Activated CD8-positive, alpha-beta memory T cell treated with anti-CD3 and anti-CD28 coated beads, Interleukin-2, amount 50 U/mL, for 1 hour (primary cell): ENCODE data around the gene EYA2.

ENCODE experiments used
- DNase-seq: peaks from one replicate; pipeline ENCODE4 v3.0.0-alpha.2; 2020; ENCODE audit errors: extremely low read depth

EYA2 gene

DNA sequence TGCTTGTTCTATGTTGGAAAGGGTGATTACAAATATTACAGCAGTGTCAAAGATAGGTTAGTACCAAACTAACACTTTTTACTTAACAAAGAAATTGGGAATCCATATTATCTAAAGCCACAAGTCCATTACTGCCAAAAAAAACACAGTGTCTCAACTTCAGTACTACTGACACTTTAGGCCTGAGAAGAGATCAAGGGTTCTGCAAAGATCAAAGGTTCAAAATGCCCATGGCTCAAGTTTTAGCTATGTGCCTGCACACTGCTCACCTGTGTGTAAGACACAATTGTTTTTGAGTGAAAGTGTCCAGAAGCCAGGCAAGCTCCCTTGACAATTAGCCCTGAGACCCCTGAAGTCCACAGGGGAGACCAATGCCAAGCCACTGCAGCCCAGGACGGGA, 329.3 kb downstream of the EYA2 start:
- no peak for DNase-seq

DNA sequence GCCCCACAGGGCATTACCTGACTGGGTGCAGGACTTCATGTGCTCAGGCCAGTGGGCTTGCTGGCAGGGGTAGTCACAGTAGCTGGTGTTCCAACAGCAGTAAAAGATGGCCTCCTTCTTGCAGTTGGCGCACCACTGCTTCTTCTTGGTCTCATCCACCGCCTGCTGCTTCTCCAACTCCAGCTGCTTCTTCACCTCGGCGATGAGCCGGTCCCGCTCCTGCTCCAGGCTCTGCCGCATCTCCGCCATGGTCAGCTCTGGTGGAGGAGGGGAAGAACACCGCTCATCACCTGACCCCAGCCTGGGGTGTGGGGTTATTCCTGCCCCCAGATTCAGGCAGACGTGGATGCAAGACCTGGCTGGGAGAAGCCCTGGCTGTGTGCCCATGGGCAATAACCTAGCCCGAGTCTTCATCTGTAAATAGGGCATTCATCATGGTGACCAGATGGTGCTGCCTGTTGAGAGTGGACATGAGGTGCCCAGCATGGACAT, 329.7 kb downstream of the EYA2 start:
- DNase-seq: no peak

GRCh38 chr20:47224857-47225256, 330.2 kb downstream of the EYA2 start:
- no peak for DNase-seq

DNA sequence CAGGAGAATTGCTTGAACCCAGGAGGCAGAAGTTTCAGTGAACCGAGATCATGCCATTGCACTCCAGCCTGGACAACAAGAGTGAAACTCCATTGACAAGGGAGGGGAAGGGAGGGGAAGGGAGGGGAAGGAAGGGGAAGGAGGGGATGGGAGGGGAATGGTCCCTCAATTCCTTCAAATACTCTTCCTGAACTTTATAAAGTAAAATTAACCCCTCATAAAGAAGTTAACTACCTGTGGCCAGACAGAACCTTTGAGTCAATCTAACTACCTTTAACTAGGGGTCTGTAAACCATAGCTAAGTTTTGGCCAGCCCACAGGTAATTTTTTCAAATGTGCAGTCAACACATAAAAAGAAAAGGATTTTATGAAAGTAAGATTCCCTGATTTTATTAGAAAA, 330.8 kb downstream of the EYA2 start:
- no peak for DNase-seq

DNA sequence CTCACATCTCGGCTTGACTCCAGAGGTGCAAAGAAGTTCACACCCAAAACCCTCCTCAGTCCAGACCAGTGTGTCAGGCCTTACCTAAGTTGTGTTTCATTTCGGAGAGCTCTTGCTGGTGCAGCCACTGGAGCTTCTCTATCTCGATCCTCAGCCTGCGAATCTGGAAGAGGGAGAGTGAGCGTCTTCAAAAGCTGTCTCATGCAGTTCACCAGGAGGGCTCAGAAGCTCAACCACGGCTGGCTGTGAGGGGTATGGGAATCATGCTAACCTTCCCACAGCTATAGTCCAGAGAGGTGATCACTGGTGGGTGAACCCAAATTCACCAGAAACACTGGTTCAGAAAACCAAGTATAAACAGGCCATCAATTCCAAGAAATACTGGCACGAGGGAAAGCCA, 332.5 kb downstream of the EYA2 start:
- no peak for DNase-seq

DNA sequence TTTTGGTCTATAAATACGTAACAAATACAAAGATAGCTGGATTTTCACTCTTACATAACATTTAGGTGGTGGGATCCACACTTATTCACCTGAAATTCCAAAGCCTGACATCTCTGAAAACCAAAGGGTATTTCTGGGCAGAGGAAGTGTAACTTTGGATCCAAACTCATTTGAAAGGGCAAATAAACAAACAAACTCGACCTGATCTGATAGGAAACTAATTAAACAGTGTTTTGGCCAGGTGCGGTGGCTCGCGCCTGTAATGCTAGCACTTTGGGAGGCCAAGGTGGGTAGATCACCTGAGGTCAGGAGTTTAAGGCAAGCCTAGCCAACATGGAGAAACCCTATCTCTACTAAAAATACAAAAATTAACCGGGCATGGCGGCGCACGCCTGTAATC, 332.9 kb downstream of the EYA2 start:
- no peak for DNase-seq

GRCh38 chr20:47228654-47229053, 334.0 kb downstream of the EYA2 start:
- no peak for DNase-seq

GRCh38 chr20:47230811-47231256, 336.2 kb downstream of the EYA2 start:
- no peak for DNase-seq

DNA sequence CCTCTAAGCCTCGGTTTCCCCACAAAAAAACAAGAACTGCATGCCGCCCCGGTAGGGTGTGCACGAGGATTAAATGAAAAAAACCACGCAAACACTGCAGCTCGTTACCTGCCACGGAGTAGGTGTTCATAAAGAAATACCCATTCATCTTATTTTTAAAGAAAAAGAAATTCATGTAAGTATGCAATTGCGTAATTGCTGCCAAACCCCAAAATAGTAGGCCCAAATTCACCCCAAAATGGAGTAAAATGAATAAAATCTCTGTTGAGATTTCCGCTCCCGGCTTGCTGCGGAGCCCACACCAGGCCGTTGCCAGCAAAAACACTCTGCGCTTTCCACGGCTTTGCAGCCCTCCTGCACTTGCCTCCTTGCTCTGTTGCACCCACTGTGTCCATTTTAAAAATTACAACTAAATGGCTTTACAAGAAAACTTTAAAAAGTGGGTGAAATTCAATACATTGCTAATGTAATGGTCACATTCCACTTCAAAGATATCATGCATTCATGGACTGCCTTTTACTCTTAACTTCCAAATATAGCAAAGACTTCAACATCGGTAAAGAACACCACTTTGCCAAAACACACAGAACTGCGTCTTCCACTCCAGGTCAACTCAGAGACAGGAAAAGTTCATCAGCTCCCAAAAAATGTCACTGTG, 336.9 kb downstream of the EYA2 start:
- no peak for DNase-seq

DNA sequence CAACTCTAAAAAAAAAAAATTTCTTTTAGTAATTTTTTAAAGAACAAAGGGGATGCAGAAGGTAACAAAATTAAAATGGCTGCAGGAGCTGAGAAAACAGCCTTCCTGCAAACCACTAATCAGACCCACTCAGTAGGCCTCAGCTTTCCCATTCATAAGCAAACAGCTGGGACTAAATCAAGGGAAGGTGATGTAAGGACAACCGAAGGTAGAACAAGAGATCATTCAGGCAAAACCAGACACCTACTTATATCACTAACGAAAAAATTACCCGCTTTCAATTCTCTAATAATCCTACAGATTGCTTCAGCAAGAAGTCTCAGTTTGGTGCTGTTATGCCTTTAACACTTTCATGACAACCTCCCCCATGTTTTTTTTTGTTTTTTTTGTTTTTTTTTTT, 337.9 kb downstream of the EYA2 start:
- DNase-seq: no peak

DNA sequence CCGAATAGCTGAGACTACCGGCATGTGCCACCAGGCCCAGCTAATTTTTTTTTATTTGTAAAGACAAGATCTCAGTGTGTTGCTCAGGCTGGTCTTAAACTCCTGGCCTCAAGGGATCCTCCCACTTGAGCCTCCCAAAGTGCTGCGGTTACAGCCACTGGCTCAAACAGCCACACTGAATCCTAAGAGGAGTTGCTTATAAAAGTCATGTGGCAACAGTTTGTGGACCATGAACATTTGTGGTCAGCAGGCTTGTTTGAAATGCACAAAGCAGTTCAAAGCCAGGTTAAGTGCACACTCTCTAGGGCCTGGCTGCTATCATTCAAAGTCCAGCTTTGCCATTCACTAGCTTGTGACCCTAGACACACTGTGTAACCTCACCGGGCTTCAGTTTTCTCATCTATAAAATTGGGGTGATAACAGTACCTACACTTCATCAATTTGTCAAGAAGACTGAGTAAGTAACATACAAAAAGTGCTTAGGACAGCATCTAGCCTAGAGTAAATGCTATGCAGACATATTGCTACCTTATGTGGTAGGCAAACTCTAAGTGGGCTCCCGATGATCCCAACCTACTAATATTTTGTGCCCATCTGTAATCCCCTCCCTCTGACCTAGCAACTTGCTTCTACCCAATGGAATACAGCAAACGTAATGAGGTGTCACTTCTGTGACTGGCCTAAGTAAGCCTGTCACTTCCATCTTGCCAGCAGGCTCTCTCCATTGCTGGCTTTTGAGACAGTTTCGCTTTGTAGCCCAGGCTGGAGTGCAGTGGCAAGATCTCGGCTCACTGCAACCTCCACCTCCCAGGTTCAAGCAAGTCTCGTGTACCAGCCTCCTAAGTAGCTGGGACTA, 338.9 kb downstream of the EYA2 start:
- no peak for DNase-seq

GRCh38 chr20:47235111-47235510, 340.5 kb downstream of the EYA2 start:
- no peak for DNase-seq

DNA sequence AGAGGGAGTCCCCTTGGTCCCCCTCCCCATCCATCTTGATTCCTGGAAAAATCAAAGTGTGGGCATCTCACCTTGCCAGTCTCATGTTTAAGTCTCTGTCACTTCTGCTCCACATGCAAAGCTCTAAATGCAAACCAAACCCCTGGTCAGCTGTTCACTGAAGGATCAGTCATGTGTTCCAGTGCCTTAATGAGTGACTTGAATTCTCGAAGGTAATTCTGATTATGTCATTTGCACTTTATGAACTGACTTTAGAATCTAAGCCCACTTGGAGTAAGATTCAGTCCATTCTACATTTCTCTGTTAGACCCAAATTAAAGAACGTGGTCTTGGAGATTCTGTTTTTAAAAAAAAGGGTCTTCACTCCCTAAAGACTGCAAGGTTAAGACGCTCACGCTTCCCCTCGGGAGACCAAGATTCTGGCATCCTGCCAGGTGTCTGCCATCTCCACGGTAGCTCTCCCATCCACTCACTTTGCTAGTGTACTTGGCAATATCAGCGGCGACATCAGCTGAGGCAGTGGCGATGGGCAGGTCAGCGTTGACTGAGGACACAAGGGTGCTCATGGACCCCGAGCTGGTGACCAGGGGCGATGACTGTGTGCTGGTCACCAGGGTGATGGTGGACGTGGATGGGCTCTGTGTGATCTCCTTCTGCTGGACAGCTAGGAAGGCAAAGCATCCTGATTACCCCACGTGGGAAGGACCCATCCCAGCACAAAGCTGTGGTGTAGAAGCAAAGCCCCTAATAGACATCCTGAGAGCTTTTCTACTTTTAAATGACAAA, 341.4 kb downstream of the EYA2 start:
- no peak for DNase-seq

- DNase-seq: no peak
These were observed 341.9 kb downstream of the EYA2 start for GRCh38 chr20:47236639-47236900.

GRCh38 chr20:47237715-47238114, 343.1 kb downstream of the EYA2 start:
- no peak for DNase-seq
